HepG2 (cell line): Measurements from ENCODE around the gene ADIPOR2. TPM values are rescaled to one million over a fixed set of nuclear protein-coding genes. Genes with fewer than 3 reads are reported as not detected.

Experiments
- CENPX ChIP-seq: sonication (generic); formaldehyde crosslinking; IDR thresholded peaks from 2 replicates; pipeline ENCODE4 v1.9.0; 2021; ENCODE audit warnings: mild to moderate bottlenecking, missing genetic modification reagents, moderate library complexity
- FOXP1 ChIP-seq, 2 experiments: fragments of 450-650 bp in 1 of 2; IDR thresholded peaks; 2 replicates each; pipeline ENCODE4 v1.6.1; 2017 to 2018; ENCODE audit warnings: antibody characterized with exemption in 1 of 2
- NFE2L2 ChIP-seq: fragments of 150-350 bp; IDR thresholded peaks from 2 replicates; pipeline ENCODE4 v1.6.1; 2014; ENCODE audit warnings: low read length
- PAX8 ChIP-seq: sonication (generic); formaldehyde crosslinking; IDR thresholded peaks from 2 replicates; pipeline ENCODE4 v1.8.0; 2022; ENCODE audit warnings: mild to moderate bottlenecking, missing genetic modification reagents, borderline replicate concordance
- U2AF1 ChIP-seq: fragments of 200-400 bp; formaldehyde crosslinking; optimal IDR thresholded peaks from 2 replicates; pipeline ENCODE3; 2017; ENCODE audit warnings: mild to moderate bottlenecking, low read depth, low read length
- ZNF296 ChIP-seq: sonication (generic); formaldehyde crosslinking; conservative IDR thresholded peaks from 2 replicates; pipeline ENCODE4 v1.5.0; 2020; ENCODE audit warnings: mild to moderate bottlenecking, missing genetic modification reagents
- ZNF33A ChIP-seq: sonication (generic); formaldehyde crosslinking; IDR thresholded peaks from 2 replicates; pipeline ENCODE4 v1.5.1; 2020; ENCODE audit warnings: missing genetic modification reagents, mild to moderate bottlenecking, moderate library complexity, borderline replicate concordance
- ZNF614 ChIP-seq: IDR thresholded peaks from 2 replicates; pipeline ENCODE4 v1.6.1; 2018; ENCODE audit warnings: missing biosample characterization, missing genetic modification reagents, inconsistent platforms, borderline replicate concordance
- ZNF619 ChIP-seq: sonication (generic); formaldehyde crosslinking; IDR thresholded peaks from 2 replicates; pipeline ENCODE4 v1.4.0; 2020; ENCODE audit warnings: mild to moderate bottlenecking, missing genetic modification reagents
- ZNF773 ChIP-seq: sonication (generic); formaldehyde crosslinking; IDR thresholded peaks from 2 replicates; pipeline ENCODE4 v1.4.0; 2020; ENCODE audit warnings: missing genetic modification reagents, borderline replicate concordance
- polyA plus RNA-seq, 8 experiments: library from polyadenylated mRNA; depleted of rRNA in 3 of 8; stranded (reverse) in 7 of 8; unstranded in 1 of 8; fragments of >200 nt; fragmentation: Illumina TruSeq in 4 of 8; extraction: Trizol in 4 of 8; gene quantifications; 2 replicates each; pipeline versions ENCODE4 v1.2.1 to v1.2.3, GENCODE V29; 2011 to 2016; ENCODE audit warnings: low read depth in 4 of 8, missing spikeins in 1 of 8, mixed read lengths in 1 of 8; ENCODE audit not compliant: insufficient read depth in 1 of 8
- total RNA-seq, 5 experiments: library from RNA; depleted of rRNA; stranded (reverse); fragments of >200 nt; fragmentation: Illumina TruSeq; extraction: Trizol; gene quantifications; 2 replicates each; pipeline ENCODE4 v1.2.3, GENCODE V29; 2016; ENCODE audit warnings: low read depth in 1 of 5
- TF ChIP-seq, protein P1 (sequence below): sonication (generic); formaldehyde crosslinking; IDR thresholded peaks from 2 replicates; pipeline ENCODE4 v1.4.0; 2020; ENCODE audit warnings: mild to moderate bottlenecking, missing genetic modification reagents
- TF ChIP-seq, protein P2 (sequence below): sonication (generic); formaldehyde crosslinking; IDR thresholded peaks from 2 replicates; pipeline ENCODE4 v1.8.0; 2022; ENCODE audit warnings: mild to moderate bottlenecking, missing genetic modification reagents, moderate library complexity
- TF ChIP-seq, protein P3 (sequence below): IDR thresholded peaks from 2 replicates; pipeline ENCODE4 v1.4.0; 2020; ENCODE audit warnings: mild to moderate bottlenecking, missing genetic modification reagents
- TF ChIP-seq, protein P4 (sequence below): sonication (generic); formaldehyde crosslinking; IDR thresholded peaks from 2 replicates; pipeline ENCODE4 v1.5.0; 2020; ENCODE audit warnings: missing genetic modification reagents
- TF ChIP-seq, protein P5 (sequence below): sonication (generic); formaldehyde crosslinking; IDR thresholded peaks from 2 replicates; pipeline ENCODE4 v1.4.0; 2020; ENCODE audit warnings: missing genetic modification reagents
- TF ChIP-seq, protein P6 (sequence below): sonication (generic); formaldehyde crosslinking; IDR thresholded peaks from 2 replicates; pipeline ENCODE4 v1.9.0; 2022; ENCODE audit warnings: low read depth, missing genetic modification reagents

Gene ADIPOR2
- total and polyA plus RNA-seq, 2 of the 13 experiments (the other 11 are each of a cell fraction or from before 2014, with no cell fraction given), result 35.2 to 52.2 TPM

DNA sequence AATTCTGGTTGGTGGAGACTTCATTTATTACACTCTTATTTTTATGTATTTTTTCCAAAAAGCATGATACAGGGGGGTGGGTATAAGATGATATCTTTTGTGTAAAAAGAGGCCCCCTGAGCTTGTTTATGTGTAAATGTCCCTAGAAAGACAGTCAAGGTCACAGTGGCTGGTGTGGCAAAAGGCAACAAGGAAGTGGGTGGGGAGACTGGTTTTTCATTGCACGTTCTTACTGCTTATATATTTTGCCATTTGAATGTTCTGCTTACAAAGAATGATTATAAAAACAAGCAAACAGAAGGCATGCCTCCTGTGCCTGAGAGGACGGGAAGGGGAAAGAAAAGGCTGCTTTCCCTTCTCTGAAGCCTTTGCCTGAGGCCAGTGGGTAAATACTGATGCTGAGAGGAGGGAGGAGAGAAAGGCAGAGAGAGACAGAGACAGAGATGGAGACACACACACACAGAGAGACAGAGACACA is 24.1 kb upstream of the ADIPOR2 start (continued):
- TF ChIP-seq, protein P1, sequence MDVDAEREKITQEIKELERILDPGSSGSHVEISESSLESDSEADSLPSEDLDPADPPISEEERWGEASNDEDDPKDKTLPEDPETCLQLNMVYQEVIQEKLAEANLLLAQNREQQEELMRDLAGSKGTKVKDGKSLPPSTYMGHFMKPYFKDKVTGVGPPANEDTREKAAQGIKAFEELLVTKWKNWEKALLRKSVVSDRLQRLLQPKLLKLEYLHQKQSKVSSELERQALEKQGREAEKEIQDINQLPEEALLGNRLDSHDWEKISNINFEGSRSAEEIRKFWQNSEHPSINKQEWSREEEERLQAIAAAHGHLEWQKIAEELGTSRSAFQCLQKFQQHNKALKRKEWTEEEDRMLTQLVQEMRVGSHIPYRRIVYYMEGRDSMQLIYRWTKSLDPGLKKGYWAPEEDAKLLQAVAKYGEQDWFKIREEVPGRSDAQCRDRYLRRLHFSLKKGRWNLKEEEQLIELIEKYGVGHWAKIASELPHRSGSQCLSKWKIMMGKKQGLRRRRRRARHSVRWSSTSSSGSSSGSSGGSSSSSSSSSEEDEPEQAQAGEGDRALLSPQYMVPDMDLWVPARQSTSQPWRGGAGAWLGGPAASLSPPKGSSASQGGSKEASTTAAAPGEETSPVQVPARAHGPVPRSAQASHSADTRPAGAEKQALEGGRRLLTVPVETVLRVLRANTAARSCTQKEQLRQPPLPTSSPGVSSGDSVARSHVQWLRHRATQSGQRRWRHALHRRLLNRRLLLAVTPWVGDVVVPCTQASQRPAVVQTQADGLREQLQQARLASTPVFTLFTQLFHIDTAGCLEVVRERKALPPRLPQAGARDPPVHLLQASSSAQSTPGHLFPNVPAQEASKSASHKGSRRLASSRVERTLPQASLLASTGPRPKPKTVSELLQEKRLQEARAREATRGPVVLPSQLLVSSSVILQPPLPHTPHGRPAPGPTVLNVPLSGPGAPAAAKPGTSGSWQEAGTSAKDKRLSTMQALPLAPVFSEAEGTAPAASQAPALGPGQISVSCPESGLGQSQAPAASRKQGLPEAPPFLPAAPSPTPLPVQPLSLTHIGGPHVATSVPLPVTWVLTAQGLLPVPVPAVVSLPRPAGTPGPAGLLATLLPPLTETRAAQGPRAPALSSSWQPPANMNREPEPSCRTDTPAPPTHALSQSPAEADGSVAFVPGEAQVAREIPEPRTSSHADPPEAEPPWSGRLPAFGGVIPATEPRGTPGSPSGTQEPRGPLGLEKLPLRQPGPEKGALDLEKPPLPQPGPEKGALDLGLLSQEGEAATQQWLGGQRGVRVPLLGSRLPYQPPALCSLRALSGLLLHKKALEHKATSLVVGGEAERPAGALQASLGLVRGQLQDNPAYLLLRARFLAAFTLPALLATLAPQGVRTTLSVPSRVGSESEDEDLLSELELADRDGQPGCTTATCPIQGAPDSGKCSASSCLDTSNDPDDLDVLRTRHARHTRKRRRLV (CRISPR knock-in tag), result no peak
- TF ChIP-seq NFE2L2 (no peak), U2AF1 (no peak), ZNF296 (CRISPR knock-in tag) (no peak), ZNF773 (no peak), FOXP1 (IDR thresholded peaks at IDR 0.05) (no peak), FOXP1 (CRISPR knock-in tag; IDR thresholded peaks at IDR 0.05) (peak; percentile 93), CENPX (CRISPR knock-in tag) (no peak), ZNF619 (CRISPR knock-in tag) (no peak), ZNF33A (CRISPR knock-in tag) (no peak), PAX8 (CRISPR knock-in tag) (no peak), ZNF614 (CRISPR knock-in tag) (no peak)
- TF ChIP-seq, protein P2, sequence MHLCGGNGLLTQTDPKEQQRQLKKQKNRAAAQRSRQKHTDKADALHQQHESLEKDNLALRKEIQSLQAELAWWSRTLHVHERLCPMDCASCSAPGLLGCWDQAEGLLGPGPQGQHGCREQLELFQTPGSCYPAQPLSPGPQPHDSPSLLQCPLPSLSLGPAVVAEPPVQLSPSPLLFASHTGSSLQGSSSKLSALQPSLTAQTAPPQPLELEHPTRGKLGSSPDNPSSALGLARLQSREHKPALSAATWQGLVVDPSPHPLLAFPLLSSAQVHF (CRISPR knock-in tag), result no peak
- TF ChIP-seq, protein P3, sequence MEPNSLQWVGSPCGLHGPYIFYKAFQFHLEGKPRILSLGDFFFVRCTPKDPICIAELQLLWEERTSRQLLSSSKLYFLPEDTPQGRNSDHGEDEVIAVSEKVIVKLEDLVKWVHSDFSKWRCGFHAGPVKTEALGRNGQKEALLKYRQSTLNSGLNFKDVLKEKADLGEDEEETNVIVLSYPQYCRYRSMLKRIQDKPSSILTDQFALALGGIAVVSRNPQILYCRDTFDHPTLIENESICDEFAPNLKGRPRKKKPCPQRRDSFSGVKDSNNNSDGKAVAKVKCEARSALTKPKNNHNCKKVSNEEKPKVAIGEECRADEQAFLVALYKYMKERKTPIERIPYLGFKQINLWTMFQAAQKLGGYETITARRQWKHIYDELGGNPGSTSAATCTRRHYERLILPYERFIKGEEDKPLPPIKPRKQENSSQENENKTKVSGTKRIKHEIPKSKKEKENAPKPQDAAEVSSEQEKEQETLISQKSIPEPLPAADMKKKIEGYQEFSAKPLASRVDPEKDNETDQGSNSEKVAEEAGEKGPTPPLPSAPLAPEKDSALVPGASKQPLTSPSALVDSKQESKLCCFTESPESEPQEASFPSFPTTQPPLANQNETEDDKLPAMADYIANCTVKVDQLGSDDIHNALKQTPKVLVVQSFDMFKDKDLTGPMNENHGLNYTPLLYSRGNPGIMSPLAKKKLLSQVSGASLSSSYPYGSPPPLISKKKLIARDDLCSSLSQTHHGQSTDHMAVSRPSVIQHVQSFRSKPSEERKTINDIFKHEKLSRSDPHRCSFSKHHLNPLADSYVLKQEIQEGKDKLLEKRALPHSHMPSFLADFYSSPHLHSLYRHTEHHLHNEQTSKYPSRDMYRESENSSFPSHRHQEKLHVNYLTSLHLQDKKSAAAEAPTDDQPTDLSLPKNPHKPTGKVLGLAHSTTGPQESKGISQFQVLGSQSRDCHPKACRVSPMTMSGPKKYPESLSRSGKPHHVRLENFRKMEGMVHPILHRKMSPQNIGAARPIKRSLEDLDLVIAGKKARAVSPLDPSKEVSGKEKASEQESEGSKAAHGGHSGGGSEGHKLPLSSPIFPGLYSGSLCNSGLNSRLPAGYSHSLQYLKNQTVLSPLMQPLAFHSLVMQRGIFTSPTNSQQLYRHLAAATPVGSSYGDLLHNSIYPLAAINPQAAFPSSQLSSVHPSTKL (CRISPR knock-in tag), result peak; percentile 85
- TF ChIP-seq, protein P4, sequence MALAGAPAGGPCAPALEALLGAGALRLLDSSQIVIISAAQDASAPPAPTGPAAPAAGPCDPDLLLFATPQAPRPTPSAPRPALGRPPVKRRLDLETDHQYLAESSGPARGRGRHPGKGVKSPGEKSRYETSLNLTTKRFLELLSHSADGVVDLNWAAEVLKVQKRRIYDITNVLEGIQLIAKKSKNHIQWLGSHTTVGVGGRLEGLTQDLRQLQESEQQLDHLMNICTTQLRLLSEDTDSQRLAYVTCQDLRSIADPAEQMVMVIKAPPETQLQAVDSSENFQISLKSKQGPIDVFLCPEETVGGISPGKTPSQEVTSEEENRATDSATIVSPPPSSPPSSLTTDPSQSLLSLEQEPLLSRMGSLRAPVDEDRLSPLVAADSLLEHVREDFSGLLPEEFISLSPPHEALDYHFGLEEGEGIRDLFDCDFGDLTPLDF, result no peak
- TF ChIP-seq, protein P5, sequence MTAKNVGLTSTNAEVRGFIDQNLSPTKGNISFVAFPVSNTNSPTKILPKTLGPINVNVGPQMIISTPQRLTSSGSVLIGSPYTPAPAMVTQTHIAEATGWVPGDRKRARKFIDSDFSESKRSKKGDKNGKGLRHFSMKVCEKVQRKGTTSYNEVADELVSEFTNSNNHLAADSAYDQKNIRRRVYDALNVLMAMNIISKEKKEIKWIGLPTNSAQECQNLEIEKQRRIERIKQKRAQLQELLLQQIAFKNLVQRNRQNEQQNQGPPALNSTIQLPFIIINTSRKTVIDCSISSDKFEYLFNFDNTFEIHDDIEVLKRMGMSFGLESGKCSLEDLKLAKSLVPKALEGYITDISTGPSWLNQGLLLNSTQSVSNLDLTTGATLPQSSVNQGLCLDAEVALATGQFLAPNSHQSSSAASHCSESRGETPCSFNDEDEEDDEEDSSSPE, result no peak
- TF ChIP-seq, protein P6, sequence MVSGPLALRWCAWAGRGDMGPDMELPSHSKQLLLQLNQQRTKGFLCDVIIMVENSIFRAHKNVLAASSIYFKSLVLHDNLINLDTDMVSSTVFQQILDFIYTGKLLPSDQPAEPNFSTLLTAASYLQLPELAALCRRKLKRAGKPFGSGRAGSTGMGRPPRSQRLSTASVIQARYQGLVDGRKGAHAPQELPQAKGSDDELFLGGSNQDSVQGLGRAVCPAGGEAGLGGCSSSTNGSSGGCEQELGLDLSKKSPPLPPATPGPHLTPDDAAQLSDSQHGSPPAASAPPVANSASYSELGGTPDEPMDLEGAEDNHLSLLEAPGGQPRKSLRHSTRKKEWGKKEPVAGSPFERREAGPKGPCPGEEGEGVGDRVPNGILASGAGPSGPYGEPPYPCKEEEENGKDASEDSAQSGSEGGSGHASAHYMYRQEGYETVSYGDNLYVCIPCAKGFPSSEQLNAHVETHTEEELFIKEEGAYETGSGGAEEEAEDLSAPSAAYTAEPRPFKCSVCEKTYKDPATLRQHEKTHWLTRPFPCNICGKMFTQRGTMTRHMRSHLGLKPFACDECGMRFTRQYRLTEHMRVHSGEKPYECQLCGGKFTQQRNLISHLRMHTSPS (CRISPR knock-in tag), result no peak
